A549 (cell line): ENCODE data around the gene ACBD3.

Experiments
- CHD4 ChIP-seq: fragments of 200-600 bp; sonication (generic); IDR thresholded peaks from 2 replicates; pipeline ENCODE4 v1.6.1; 2016; ENCODE audit warnings: antibody characterized with exemption, mild to moderate bottlenecking, borderline replicate concordance
- CTCF ChIP-seq: fragments of >200 bp; sonication (Bioruptor Twin); formaldehyde crosslinking; IDR thresholded peaks from 3 replicates; pipeline ENCODE4 v1.5.1; 2016
- ELK1 ChIP-seq: fragments of 150-350 bp; IDR thresholded peaks from 2 replicates; pipeline ENCODE4 v1.6.1; 2014; ENCODE audit warnings: low read depth, mild to moderate bottlenecking, low read length
- EP300 ChIP-seq, 2 experiments: fragments of >200 bp; sonication (Bioruptor Twin); formaldehyde crosslinking; IDR thresholded peaks; 2 replicates in 1 of 2; 3 replicates in 1 of 2; pipeline ENCODE4 v1.6.1; 2016 to 2017
- FOXS1 ChIP-seq: fragments of 250-450 bp; sonication (Bioruptor Pico); IDR thresholded peaks from 2 replicates; pipeline ENCODE4 v1.5.0; 2020; ENCODE audit warnings: mild to moderate bottlenecking, moderate library complexity
- REST ChIP-seq: fragments of 200-600 bp; sonication (generic); IDR thresholded peaks from 2 replicates; pipeline ENCODE4 v1.6.1; 2016; ENCODE audit warnings: antibody characterized with exemption, mild to moderate bottlenecking, moderate library complexity
- RNF2 ChIP-seq: fragments of 200-600 bp; sonication (generic); IDR thresholded peaks from 2 replicates; pipeline ENCODE4 v1.6.1; 2016; ENCODE audit warnings: low read depth, mild to moderate bottlenecking, antibody characterized with exemption, moderate library complexity, borderline replicate concordance
- SMC3 ChIP-seq: fragments of >200 bp; sonication (Bioruptor Twin); formaldehyde crosslinking; IDR thresholded peaks from 3 replicates; pipeline ENCODE4 v1.6.1; 2018; ENCODE audit warnings: inconsistent platforms

GRCh38 chr1:226148121-226148648 lies 38.4 kb downstream of the ACBD3 start:
- TF ChIP-seq RNF2 = no peak
- TF ChIP-seq FOXS1 = no peak
- TF ChIP-seq REST = no peak
- no peak for TF ChIP-seq CTCF
- TF ChIP-seq EP300 (IDR thresholded peaks at IDR 0.05) = no peak
- no peak for TF ChIP-seq ELK1
- TF ChIP-seq SMC3 = no peak
- TF ChIP-seq CHD4 = no peak
